Keratinocyte (primary cell): ENCODE data around the gene HEMGN.

Experiments
- EZH2 ChIP-seq: IDR thresholded peaks from one replicate; pipeline ENCODE4 v1.6.1; 2012; ENCODE audit warnings: inconsistent platforms, mild to moderate bottlenecking, low read length, moderate library complexity
- TF ChIP-seq, protein P1 (sequence below), 3 experiments: IDR thresholded peaks in 1 of 3; conservative IDR thresholded peaks in 1 of 3; optimal IDR thresholded peaks in 1 of 3; 2 replicates in 2 of 3; 3 replicates in 1 of 3; pipeline versions ENCODE3 to v1.5.1; 2011; ENCODE audit warnings: low read length in 3 of 3, mild to moderate bottlenecking in 3 of 3, moderate library complexity in 2 of 3, control low read depth in 1 of 3, inconsistent platforms in 1 of 3; ENCODE audit not compliant: insufficient read depth in 2 of 3; ENCODE audit errors: extremely low read depth in 1 of 3

DNA sequence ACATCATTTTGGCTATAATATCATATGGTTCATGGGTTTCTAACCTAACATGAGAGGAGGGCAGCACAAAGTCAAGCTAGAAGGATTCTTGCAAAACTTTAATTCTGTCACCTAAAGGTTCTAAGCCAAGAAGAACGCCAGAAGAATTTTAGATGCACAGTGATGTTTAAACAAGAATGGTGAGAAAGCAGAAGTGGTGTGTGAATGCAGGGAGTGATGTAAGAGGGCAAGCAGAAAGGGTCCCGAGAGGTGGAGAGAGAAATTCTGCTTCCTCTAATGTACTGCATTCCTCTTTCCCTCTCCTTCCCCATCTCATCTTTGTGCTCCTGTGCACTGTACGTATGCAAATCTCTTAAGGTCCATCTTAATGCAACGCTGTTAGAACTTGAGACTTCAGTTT is 13.6 kb downstream of the HEMGN start:
- TF ChIP-seq, protein P1, sequence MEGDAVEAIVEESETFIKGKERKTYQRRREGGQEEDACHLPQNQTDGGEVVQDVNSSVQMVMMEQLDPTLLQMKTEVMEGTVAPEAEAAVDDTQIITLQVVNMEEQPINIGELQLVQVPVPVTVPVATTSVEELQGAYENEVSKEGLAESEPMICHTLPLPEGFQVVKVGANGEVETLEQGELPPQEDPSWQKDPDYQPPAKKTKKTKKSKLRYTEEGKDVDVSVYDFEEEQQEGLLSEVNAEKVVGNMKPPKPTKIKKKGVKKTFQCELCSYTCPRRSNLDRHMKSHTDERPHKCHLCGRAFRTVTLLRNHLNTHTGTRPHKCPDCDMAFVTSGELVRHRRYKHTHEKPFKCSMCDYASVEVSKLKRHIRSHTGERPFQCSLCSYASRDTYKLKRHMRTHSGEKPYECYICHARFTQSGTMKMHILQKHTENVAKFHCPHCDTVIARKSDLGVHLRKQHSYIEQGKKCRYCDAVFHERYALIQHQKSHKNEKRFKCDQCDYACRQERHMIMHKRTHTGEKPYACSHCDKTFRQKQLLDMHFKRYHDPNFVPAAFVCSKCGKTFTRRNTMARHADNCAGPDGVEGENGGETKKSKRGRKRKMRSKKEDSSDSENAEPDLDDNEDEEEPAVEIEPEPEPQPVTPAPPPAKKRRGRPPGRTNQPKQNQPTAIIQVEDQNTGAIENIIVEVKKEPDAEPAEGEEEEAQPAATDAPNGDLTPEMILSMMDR (optimal IDR thresholded peaks at IDR 0.05 in 1 of 3, IDR thresholded peaks at IDR 0.05 in 1 of 3, conservative IDR thresholded peaks at IDR 0.05 in 1 of 3; ENCODE audit: extremely low read depth in 1 of 3, insufficient read depth in 2 of 3, low read length in 3 of 3): no peak
- TF ChIP-seq EZH2: no peak
